ENCODE data around the gene FAIM2.

The FAIM2 gene
- long read RNA-seq = 0 reads

DNA sequence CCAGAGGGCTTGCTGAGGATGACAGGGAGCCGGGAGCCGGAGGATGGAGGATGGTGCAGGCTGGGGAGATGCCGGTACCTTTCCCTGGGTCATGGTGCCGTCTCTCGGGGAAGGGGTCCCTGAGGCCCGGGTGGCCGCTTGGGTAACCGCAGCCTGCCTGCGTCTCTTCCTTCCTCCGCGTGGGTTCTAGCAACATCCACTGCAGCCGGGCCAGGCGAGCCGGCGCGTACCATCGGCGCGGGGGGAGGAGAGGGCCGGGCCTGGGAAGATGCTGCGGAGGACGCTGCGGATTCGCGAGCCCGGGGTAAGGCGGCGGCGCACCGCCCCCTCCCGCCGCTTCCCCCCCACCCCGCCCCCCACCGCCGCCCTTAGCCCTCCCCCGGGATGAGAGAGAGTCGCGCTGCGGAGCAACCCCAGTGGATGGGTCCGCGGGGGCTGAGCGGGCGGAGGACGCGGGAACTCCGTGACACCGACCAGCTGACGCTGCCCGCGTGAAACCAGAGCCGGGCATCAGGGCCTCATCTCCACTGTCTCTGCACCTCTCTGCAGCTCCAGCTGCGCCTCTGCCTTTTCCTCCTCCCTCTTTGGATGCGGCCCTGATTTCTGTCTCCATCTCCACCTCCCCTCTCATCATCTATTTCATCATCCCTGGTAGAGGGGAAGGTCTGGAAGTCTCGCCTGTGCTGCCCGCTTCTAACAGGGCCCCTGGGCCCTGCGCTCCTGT is at the start of gene FAIM2:
TSS of gene FAIM2 (minus strand) at position 201 of the 724 bp plus-strand sequence. CDS start at position 93, 108 bp downstream.
- TF ChIP-seq SPI1 (IDR thresholded peaks at IDR 0.05; ENCODE audit: borderline replicate concordance, low read depth) = no peak
- TF ChIP-seq, protein P1, sequence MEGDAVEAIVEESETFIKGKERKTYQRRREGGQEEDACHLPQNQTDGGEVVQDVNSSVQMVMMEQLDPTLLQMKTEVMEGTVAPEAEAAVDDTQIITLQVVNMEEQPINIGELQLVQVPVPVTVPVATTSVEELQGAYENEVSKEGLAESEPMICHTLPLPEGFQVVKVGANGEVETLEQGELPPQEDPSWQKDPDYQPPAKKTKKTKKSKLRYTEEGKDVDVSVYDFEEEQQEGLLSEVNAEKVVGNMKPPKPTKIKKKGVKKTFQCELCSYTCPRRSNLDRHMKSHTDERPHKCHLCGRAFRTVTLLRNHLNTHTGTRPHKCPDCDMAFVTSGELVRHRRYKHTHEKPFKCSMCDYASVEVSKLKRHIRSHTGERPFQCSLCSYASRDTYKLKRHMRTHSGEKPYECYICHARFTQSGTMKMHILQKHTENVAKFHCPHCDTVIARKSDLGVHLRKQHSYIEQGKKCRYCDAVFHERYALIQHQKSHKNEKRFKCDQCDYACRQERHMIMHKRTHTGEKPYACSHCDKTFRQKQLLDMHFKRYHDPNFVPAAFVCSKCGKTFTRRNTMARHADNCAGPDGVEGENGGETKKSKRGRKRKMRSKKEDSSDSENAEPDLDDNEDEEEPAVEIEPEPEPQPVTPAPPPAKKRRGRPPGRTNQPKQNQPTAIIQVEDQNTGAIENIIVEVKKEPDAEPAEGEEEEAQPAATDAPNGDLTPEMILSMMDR (IDR thresholded peaks at IDR 0.05; ENCODE audit: insufficient read depth, low read length) = no peak
- TF ChIP-seq, protein P2, sequence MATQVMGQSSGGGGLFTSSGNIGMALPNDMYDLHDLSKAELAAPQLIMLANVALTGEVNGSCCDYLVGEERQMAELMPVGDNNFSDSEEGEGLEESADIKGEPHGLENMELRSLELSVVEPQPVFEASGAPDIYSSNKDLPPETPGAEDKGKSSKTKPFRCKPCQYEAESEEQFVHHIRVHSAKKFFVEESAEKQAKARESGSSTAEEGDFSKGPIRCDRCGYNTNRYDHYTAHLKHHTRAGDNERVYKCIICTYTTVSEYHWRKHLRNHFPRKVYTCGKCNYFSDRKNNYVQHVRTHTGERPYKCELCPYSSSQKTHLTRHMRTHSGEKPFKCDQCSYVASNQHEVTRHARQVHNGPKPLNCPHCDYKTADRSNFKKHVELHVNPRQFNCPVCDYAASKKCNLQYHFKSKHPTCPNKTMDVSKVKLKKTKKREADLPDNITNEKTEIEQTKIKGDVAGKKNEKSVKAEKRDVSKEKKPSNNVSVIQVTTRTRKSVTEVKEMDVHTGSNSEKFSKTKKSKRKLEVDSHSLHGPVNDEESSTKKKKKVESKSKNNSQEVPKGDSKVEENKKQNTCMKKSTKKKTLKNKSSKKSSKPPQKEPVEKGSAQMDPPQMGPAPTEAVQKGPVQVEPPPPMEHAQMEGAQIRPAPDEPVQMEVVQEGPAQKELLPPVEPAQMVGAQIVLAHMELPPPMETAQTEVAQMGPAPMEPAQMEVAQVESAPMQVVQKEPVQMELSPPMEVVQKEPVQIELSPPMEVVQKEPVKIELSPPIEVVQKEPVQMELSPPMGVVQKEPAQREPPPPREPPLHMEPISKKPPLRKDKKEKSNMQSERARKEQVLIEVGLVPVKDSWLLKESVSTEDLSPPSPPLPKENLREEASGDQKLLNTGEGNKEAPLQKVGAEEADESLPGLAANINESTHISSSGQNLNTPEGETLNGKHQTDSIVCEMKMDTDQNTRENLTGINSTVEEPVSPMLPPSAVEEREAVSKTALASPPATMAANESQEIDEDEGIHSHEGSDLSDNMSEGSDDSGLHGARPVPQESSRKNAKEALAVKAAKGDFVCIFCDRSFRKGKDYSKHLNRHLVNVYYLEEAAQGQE (IDR thresholded peaks at IDR 0.05; ENCODE audit: insufficient replicate concordance, low read depth) = no peak
- TF ChIP-seq GABPA (IDR thresholded peaks at IDR 0.05; ENCODE audit: low read depth) = no peak
- TF ChIP-seq POLR2AphosphoS5 (IDR thresholded peaks at IDR 0.05; ENCODE audit: low read depth) = no peak
- Histone ChIP-seq H3K27ac (replicated peaks) (no peak within 1 kb of the TSS), H3K27me3 (ENCODE audit: insufficient read depth, poor library complexity, severe bottlenecking) (peaks cover 30% of the 10 kb centered on the region), H3K4me3 (replicated peaks; ENCODE audit: insufficient read depth, low read length) (no peak within 1 kb of the TSS)
- peak in 1 of 2 experiments; percentile 20 for DNase-seq (ENCODE audit: low read depth in 1 of 2, low spot score in 1 of 2)

DNA sequence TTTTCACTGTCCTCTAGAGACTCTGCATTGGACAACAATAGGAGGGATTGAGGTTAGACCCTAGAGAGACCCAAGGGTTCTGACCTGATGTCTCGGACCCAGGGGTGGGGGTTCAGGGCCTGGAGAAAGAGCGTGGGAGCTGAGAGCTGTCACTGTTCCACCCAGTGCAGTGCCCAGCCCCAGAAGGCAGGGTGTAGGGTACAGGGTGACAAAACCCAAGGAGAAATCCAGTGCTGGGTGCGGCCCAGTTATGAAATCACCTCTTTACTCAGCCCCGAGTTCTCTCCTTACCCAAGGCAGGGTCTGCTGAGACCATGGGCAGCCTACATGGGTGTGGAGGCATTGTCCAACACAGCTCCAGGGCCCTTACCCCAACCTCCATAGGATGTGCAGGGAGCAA is 49.5 kb upstream of the FAIM2 start:
- no peak for TF ChIP-seq SPI1 (IDR thresholded peaks at IDR 0.05; ENCODE audit: borderline replicate concordance, low read depth)
- no peak for TF ChIP-seq POLR2AphosphoS5 (IDR thresholded peaks at IDR 0.05; ENCODE audit: low read depth)
- H3K27me3 ChIP-seq (ENCODE audit: insufficient read depth, poor library complexity, severe bottlenecking) = peaks cover 39% of the 10 kb centered on the region
- H3K4me3 ChIP-seq (replicated peaks; ENCODE audit: insufficient read depth, low read length) = no peak overlapping the region
- H3K27ac ChIP-seq (replicated peaks) = no peak overlapping the region
- DNase-seq (ENCODE audit: low read depth in 1 of 2, low spot score in 1 of 2) = no peak

DNA sequence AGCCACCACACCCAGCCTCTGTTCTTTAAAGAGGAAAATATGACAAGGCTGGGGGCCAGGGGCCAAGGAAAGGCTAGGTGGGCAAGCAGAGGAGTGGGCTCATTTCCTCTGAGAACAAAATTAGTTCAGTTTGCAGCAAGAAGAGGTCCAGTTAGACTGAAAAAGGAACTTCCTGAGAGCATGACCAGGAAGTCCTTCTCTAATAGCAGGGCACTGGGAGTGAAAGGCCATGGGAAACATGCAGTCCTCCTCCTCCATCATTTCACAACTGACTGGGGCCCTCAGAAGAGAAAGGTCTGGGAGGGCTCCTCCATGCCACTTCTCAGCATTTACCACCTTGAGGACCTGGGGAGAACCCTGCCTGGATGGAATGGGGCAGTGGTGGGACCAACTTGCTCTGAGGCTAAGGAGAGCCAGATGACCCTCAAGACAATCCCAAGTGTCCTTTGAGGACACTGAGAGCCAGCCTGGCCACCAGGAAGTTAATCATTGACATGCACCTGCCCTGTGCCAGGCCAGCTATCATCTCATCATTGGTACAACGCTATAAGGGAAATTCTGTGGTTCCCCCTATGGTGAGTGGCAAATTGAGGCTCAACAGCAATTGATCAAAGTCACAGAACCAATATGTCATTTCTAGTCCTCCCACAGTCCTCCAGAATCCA is 48.8 kb upstream of the FAIM2 start:
- TF ChIP-seq, protein P1 (IDR thresholded peaks at IDR 0.05; ENCODE audit: insufficient read depth, low read length) = no peak
- TF ChIP-seq, protein P2 (IDR thresholded peaks at IDR 0.05; ENCODE audit: insufficient replicate concordance, low read depth) = no peak
- no peak for TF ChIP-seq GABPA (IDR thresholded peaks at IDR 0.05; ENCODE audit: low read depth)
- TF ChIP-seq POLR2AphosphoS5 (IDR thresholded peaks at IDR 0.05; ENCODE audit: low read depth) = no peak
- no peak overlapping the region for H3K4me3 ChIP-seq (replicated peaks; ENCODE audit: insufficient read depth, low read length)
- peaks cover 35% of the 10 kb centered on the region for H3K27me3 ChIP-seq (ENCODE audit: insufficient read depth, poor library complexity, severe bottlenecking)
- DNase-seq (ENCODE audit: low read depth in 1 of 2, low spot score in 1 of 2) = no peak
- H3K27ac ChIP-seq (replicated peaks) = no peak overlapping the region

DNA sequence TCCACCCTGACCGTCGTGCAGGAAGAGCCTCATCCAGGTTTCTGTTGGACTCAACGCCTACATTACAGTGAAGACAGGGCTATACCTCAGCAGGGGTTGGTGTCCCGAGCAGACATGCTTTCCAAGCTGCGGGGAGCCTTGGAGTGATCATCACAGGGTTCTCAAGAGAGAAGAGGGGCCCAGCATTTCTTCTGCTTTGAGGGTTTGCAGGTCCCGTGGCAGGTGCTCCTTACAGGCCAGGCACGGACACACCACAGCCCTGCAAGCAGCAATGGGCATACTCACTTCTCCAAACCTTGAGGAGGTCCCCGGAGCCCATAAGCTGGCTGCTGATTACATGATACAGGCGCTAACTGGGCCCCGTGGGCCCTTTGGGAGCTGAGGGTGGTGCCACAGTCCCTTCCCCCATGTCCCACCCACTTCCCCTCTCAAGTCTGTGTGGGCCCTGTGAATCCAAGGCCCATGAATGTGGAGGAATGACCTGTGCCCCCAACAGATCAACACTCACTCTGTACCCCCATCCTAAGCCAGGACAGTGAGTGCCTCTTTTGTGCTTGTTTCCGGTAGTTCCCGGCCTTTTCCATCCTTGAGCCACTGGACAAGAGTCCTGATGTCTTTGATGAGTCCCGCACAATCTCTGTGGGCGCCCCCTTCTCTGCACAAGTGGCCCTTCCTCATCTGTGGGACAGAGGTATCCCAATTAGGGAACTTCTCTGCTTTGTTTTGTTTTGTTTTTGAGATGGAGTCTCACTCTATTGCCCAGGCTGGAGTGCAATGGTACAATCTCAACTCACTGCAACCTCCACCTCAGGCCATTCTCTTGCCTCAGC is 47.9 kb upstream of the FAIM2 start:
- Histone ChIP-seq H3K4me3 (replicated peaks; ENCODE audit: insufficient read depth, low read length) (no peak overlapping the region), H3K27me3 (ENCODE audit: insufficient read depth, poor library complexity, severe bottlenecking) (peaks cover 26% of the 10 kb centered on the region), H3K27ac (replicated peaks) (no peak overlapping the region)
- TF ChIP-seq POLR2AphosphoS5 (IDR thresholded peaks at IDR 0.05; ENCODE audit: low read depth) (no peak), SPI1 (IDR thresholded peaks at IDR 0.05; ENCODE audit: borderline replicate concordance, low read depth) (no peak), GABPA (IDR thresholded peaks at IDR 0.05; ENCODE audit: low read depth) (no peak)
- TF ChIP-seq, protein P1 (IDR thresholded peaks at IDR 0.05; ENCODE audit: insufficient read depth, low read length) = no peak
- TF ChIP-seq, protein P2 (IDR thresholded peaks at IDR 0.05; ENCODE audit: insufficient replicate concordance, low read depth) = no peak
- DNase-seq (ENCODE audit: low read depth in 1 of 2, low spot score in 1 of 2) = no peak
